Suppressor macrophage (primary cell): ENCODE results near the gene FAM90A1.
A peak's percentile ranks its signal among the peaks of the same experiment; 100 is the strongest.
"Not testable (repeated sequence)": the region's sequence is repeated elsewhere in the genome, so short reads cannot be mapped to it uniquely, and the experiment has no call there.

Experiments used
- DNase-seq, 4 experiments: peaks; one replicate each; pipeline ENCODE4 v3.0.0-alpha.2; 2020 to 2022

FAM90A1 gene

GRCh38 chr12:8233300-8233855 is 6.0 kb upstream of the FAM90A1 start:
- not testable (repeated sequence) for DNase-seq

- DNase-seq, result peak; percentile 33 to 62 (median 45)
Measured at GRCh38 chr12:8231666-8232608, 4.5 kb upstream of the FAM90A1 start.

- DNase-seq, result not testable (repeated sequence)
Measured at GRCh38 chr12:8231049-8231448, 3.6 kb upstream of the FAM90A1 start.

- DNase-seq, result peak in 1 of 4 experiments; percentile 30
Measured at GRCh38 chr12:8229486-8229885, 2.1 kb upstream of the FAM90A1 start.

- DNase-seq, result not testable (repeated sequence)
Measured at GRCh38 chr12:8228607-8229006, 1.2 kb upstream of the FAM90A1 start.

- DNase-seq, result not testable (repeated sequence)
Measured at GRCh38 chr12:8227732-8228077, 287 bp upstream of the FAM90A1 start.

GRCh38 chr12:8226355-8226754 is 1.1 kb downstream of the FAM90A1 start:
- no peak for DNase-seq

- DNase-seq, result not testable (repeated sequence)
Measured at GRCh38 chr12:8224782-8225181, 2.6 kb downstream of the FAM90A1 start.

GRCh38 chr12:8223646-8224045 is 3.8 kb downstream of the FAM90A1 start:
- DNase-seq, result not testable (repeated sequence)

GRCh38 chr12:8222303-8222702 is 5.1 kb downstream of the FAM90A1 start:
- not testable (repeated sequence) for DNase-seq

GRCh38 chr12:8221844-8222243 is 5.6 kb downstream of the FAM90A1 start:
- not testable (repeated sequence) for DNase-seq

GRCh38 chr12:8221375-8221774 is 6.0 kb downstream of the FAM90A1 start:
- not testable (repeated sequence) for DNase-seq

- DNase-seq, result not testable (repeated sequence)
Measured at GRCh38 chr12:8218711-8219382, 8.6 kb downstream of the FAM90A1 start.

GRCh38 chr12:8197685-8198308 is 29.6 kb downstream of the FAM90A1 start:
- peak in 3 of 4 experiments; percentile 6 to 33 (median 22) for DNase-seq

GRCh38 chr12:8188088-8188487 is 39.3 kb downstream of the FAM90A1 start:
- DNase-seq, result not testable (repeated sequence)

- not testable (repeated sequence) for DNase-seq
Measured at GRCh38 chr12:8184206-8184605, 43.2 kb downstream of the FAM90A1 start.

GRCh38 chr12:8183346-8183745 is 44.1 kb downstream of the FAM90A1 start:
- not testable (repeated sequence) for DNase-seq

- DNase-seq, result not testable (repeated sequence)
Measured at GRCh38 chr12:8182923-8183322, 44.5 kb downstream of the FAM90A1 start.

- not testable (repeated sequence) for DNase-seq
Measured at GRCh38 chr12:8181271-8181670, 46.1 kb downstream of the FAM90A1 start.

GRCh38 chr12:8179989-8180585 is 47.3 kb downstream of the FAM90A1 start:
- peak; percentile 57 to 84 (median 68) for DNase-seq

GRCh38 chr12:8172911-8173310 is 54.5 kb downstream of the FAM90A1 start:
- not testable (repeated sequence) for DNase-seq
